C4-2B (cell line): ENCODE results near the gene NECTIN1.

Experiments used
- CTCF ChIP-seq: fragments of 450-650 bp; conservative IDR thresholded peaks from 2 replicates; pipeline ENCODE4 v1.5.1; 2017; ENCODE audit warnings: mild to moderate bottlenecking
- ZFX ChIP-seq: fragments of 450-650 bp; IDR thresholded peaks from 2 replicates; pipeline ENCODE4 v1.6.1; 2017

GRCh38 chr11:119708384-119708783 is 20.6 kb downstream of the NECTIN1 start:
- TF ChIP-seq CTCF: no peak
- no peak for TF ChIP-seq ZFX
